SU-DHL-6 (cell line): ENCODE data around the gene MAP2K2.

Experiments
- H2AFZ ChIP-seq: fragments of 200-600 bp; sonication (generic); 2 replicates; pipeline ENCODE4 v1.6.1; 2014; ENCODE audit warnings: low read depth, mild to moderate bottlenecking, moderate library complexity, mixed read lengths, antibody characterized with exemption, low read length; ENCODE audit not compliant: severe bottlenecking
- H3F3A ChIP-seq: fragments of 200-600 bp; shearing (Covaris generic); 2 replicates; pipeline ENCODE4 v1.6.0; 2016; ENCODE audit warnings: antibody characterized with exemption, mild to moderate bottlenecking; ENCODE audit not compliant: insufficient read depth
- H3K27ac ChIP-seq: fragments of 200-600 bp; sonication (generic); 2 replicates; pipeline ENCODE4 v1.5.1; 2016; ENCODE audit warnings: low read depth, mild to moderate bottlenecking, low read length, moderate library complexity, mixed read lengths
- H3K27me3 ChIP-seq: fragments of 200-600 bp; sonication (generic), shearing (Covaris generic); 2 replicates; pipeline ENCODE4 v1.6.0; 2014; ENCODE audit warnings: mild to moderate bottlenecking, low read length
- H3K36me3 ChIP-seq: fragments of 200-600 bp; sonication (generic); 2 replicates; pipeline ENCODE4 v1.6.1; 2014; ENCODE audit warnings: mild to moderate bottlenecking, low read length, mixed read lengths
- H3K4me2 ChIP-seq: fragments of 300-600, 200-600 bp; shearing (Covaris generic), sonication (generic); 2 replicates; pipeline ENCODE4 v1.6.0; 2014; ENCODE audit warnings: low read length, low read depth, mild to moderate bottlenecking; ENCODE audit not compliant: poor library complexity, severe bottlenecking
- H3K4me3 ChIP-seq: fragments of 200-600 bp; sonication (generic); 2 replicates; pipeline ENCODE4 v1.5.1; 2014; ENCODE audit warnings: antibody characterized with exemption, low read length, mild to moderate bottlenecking, mixed read lengths; ENCODE audit not compliant: insufficient read depth, poor library complexity, severe bottlenecking
- H3K79me2 ChIP-seq: fragments of 200-600 bp; sonication (generic); 2 replicates; pipeline ENCODE4 v1.6.1; 2014; ENCODE audit warnings: mild to moderate bottlenecking, low read length, moderate library complexity; ENCODE audit not compliant: insufficient read depth
- H3K9ac ChIP-seq: fragments of 200-600 bp; sonication (generic); 2 replicates; pipeline ENCODE4 v1.7.0; 2014; ENCODE audit warnings: mild to moderate bottlenecking, low read length
- H3K9me2 ChIP-seq: fragments of 200-600 bp; sonication (generic); replicated peaks from 2 replicates; pipeline ENCODE4 v1.6.1; 2014; ENCODE audit warnings: low read length; ENCODE audit not compliant: insufficient read depth
- H3K9me3 ChIP-seq: fragments of 200-600 bp; sonication (generic); 2 replicates; pipeline ENCODE4 v1.6.1; 2014; ENCODE audit warnings: low read length, mixed read lengths; ENCODE audit not compliant: insufficient read depth
- H4K20me1 ChIP-seq: fragments of 200-600 bp; sonication (generic); 2 replicates; pipeline ENCODE4 v1.6.1; 2014; ENCODE audit warnings: low read depth, mild to moderate bottlenecking, antibody characterized with exemption, low read length, moderate library complexity, mixed read lengths
- CTCF ChIP-seq: fragments of 200-600 bp; sonication (generic); IDR thresholded peaks from one replicate; pipeline ENCODE4 v1.5.1; 2017; ENCODE audit warnings: antibody characterized with exemption, mild to moderate bottlenecking, low read length, moderate library complexity; ENCODE audit not compliant: insufficient read depth, poor library complexity, severe bottlenecking
- EZH2phosphoT487 ChIP-seq: fragments of 200-600 bp; sonication (generic), shearing (Covaris generic); conservative IDR thresholded peaks from 2 replicates; pipeline ENCODE4 v1.6.1; 2018; ENCODE audit warnings: mild to moderate bottlenecking, antibody characterized with exemption, low read length, moderate library complexity, mixed read lengths

MAP2K2 gene

DNA sequence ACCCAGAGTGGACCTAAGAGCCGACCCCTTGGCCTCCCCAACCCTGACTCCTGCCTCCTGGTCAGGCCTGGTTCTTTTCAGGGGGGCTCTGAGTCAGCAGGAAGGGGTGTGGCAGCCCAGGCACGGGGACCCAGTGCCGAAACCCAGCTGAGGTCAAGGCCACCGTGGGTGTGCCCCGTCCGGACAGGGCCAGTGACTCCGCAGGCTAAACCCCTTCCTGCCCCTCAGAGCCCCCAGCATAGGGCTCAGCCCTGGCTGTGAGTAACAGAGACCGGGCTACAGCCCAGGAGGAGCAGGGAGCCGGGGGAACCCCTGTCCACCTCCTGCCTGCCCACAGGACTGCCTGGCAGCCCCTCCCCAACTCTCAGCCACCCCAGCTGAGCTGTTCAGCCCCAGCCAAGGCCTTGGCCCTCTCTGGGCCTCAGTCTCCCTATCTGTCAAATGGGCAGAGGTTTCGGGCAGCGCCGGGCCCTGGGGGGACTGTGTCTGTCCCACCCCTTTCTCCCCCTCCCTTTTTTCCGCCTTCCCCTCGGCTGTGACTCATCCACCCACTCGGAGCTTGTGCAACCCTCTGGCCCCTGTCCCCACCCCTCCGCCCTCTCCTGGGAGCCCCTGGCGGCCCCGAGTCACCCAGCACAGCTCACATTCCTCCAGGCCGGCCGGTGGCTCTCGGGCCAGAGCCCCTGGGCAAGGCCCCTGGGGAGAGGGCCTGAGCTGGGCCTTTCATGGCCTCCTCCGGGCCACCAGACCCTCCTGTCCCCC is 65.8 kb downstream of the MAP2K2 start:
- no peak overlapping the region for H2AFZ ChIP-seq
- no peaks in the 10 kb centered on the region for H3K36me3 ChIP-seq
- H3K9ac ChIP-seq = no peak overlapping the region
- peaks cover 97% of the 10 kb centered on the region for H3K79me2 ChIP-seq
- no peaks in the 10 kb centered on the region for H3K9me2 ChIP-seq
- no peak overlapping the region for H3K27ac ChIP-seq
- H3K9me3 ChIP-seq = no peaks in the 10 kb centered on the region
- TF ChIP-seq CTCF (no peak), EZH2phosphoT487 (no peak)
- H3K27me3 ChIP-seq = no peaks in the 10 kb centered on the region
- H3K4me2 ChIP-seq = no peak overlapping the region
- H4K20me1 ChIP-seq = peaks cover 28% of the 10 kb centered on the region
- H3F3A ChIP-seq = no peaks in the 10 kb centered on the region
- H3K4me3 ChIP-seq = no peak overlapping the region

DNA sequence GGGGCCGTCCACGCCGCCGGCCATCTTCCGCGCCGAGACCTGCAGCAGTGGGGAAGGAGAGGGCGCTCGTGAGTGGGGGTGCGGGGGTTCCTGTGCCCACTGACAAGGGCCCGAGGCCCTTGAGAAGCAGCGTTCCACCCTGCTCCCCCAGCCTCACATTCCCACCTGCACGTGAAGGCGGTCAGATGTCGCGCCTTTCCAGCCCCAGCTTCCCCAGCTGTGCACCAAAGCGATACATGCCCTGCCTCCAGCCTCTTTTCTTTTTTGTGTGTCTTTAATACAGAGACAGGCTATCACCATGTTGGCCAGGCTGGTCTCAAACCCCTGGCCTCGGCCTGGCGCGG is 68.7 kb downstream of the MAP2K2 start:
- no peaks in the 10 kb centered on the region for H3K9me2 ChIP-seq
- no peak overlapping the region for H3K27ac ChIP-seq
- TF ChIP-seq CTCF = no peak
- no peak for TF ChIP-seq EZH2phosphoT487
- no peaks in the 10 kb centered on the region for H3K36me3 ChIP-seq
- no peak overlapping the region for H3K4me2 ChIP-seq
- peaks cover 94% of the 10 kb centered on the region for H3K79me2 ChIP-seq
- H3K4me3 ChIP-seq = no peak overlapping the region
- H2AFZ ChIP-seq = no peak overlapping the region
- H3K9me3 ChIP-seq = no peaks in the 10 kb centered on the region
- H3K9ac ChIP-seq = no peak overlapping the region
- no peaks in the 10 kb centered on the region for H3F3A ChIP-seq
- no peaks in the 10 kb centered on the region for H3K27me3 ChIP-seq
- peaks cover 17% of the 10 kb centered on the region for H4K20me1 ChIP-seq

DNA sequence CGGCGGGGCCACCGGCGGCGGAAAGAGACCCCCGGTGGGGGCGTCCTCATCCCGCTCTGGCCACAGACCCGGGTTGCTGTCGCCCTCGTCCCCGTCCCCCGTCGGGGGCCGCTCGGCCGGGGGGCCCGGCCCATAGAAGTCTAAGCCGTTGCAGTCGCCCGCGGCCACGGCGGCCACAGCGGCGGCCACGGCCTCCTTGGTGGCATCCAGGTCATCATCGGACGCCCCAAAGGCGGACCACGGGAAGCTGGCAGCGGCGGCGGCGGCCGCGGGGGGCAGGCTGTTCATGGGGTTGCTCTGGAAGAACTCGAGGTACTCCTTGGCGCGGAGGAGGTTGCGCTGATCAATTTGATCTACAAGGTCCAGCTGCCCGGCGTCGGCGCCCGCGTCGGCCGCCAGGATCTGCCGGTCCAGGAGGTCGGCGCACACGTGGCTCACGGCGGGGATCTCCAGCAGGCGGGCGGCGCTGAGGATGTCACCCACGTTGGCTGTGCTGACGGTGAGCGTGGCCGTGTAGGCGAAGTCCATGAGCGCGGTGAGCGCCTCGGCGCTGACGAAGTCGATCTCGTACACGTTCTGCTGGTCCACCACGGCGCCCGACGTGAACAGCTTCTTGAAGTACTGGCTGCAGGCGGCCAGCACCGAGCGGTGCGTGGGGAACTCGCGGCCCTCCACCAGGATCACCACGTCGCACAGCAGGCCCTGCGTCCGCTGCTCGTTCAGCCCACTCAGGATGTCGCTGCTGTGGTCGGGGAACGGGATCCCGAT is 69.3 kb downstream of the MAP2K2 start:
- Histone ChIP-seq H3K36me3 (no peaks in the 10 kb centered on the region), H3K79me2 (peaks cover 94% of the 10 kb centered on the region), H4K20me1 (peaks cover 17% of the 10 kb centered on the region), H3K27me3 (no peaks in the 10 kb centered on the region), H2AFZ (no peak overlapping the region), H3K4me3 (no peak overlapping the region), H3K9me3 (no peaks in the 10 kb centered on the region), H3K9ac (no peak overlapping the region), H3K4me2 (no peak overlapping the region), H3F3A (no peaks in the 10 kb centered on the region), H3K9me2 (no peaks in the 10 kb centered on the region), H3K27ac (no peak overlapping the region)
- no peak for TF ChIP-seq EZH2phosphoT487
- no peak for TF ChIP-seq CTCF
